GM19238 (cell line): ENCODE results near the gene RUNX1.

Experiments
- DNase-seq: peaks from one replicate; pipeline ENCODE4 v3.0.0; 2011; ENCODE audit warnings: low spot score; ENCODE audit not compliant: insufficient read length

RUNX1 gene

GRCh38 chr21:34761758-34762330 is 287.3 kb downstream of the RUNX1 start:
- no peak for DNase-seq

- DNase-seq: no peak
Measured at GRCh38 chr21:34754690-34755647, 294.1 kb downstream of the RUNX1 start.

GRCh38 chr21:34748862-34749261 is 300.2 kb downstream of the RUNX1 start:
- no peak for DNase-seq

- peak; percentile 63 for DNase-seq
Measured at GRCh38 chr21:34745557-34746255, 303.4 kb downstream of the RUNX1 start.

GRCh38 chr21:34744801-34745200 is 304.3 kb downstream of the RUNX1 start:
- no peak for DNase-seq

GRCh38 chr21:34743831-34744230 is 305.3 kb downstream of the RUNX1 start:
- no peak for DNase-seq

GRCh38 chr21:34743285-34743684 is 305.8 kb downstream of the RUNX1 start:
- DNase-seq: no peak

- DNase-seq: no peak
Measured at GRCh38 chr21:34740198-34740597, 308.9 kb downstream of the RUNX1 start.
